Psoas muscle (tissue), 8 donors: ENCODE measurements around the gene YY2. TPM values are rescaled to one million over a fixed set of nuclear protein-coding genes. Genes with fewer than 3 reads are reported as not detected.

Source experiments
- ATAC-seq, 4 donors: fragments of 200-7000 bp; cut with Tn5 transposase; one replicate each; pipeline ENCODE4 v1.9.1; 2020; ENCODE audit warnings: moderate library complexity in 3 of 4, mild to moderate bottlenecking in 2 of 4
- DNase-seq, 2 donors: peaks; one replicate each; pipeline ENCODE4 v3.0.0-alpha.2; 2020
- H3K27ac ChIP-seq: fragments of 200-600 bp; one replicate; pipeline ENCODE4 v1.8.0; 2022
- H3K27me3 ChIP-seq, 3 donors: fragments of 200-600 bp in 1 of 3; one replicate each; pipeline versions ENCODE4 v1.6.1 to v1.8.0; 2013 to 2022; ENCODE audit warnings: low read length in 2 of 3, mild to moderate bottlenecking in 2 of 3, moderate library complexity in 1 of 3; ENCODE audit not compliant: insufficient read depth in 3 of 3
- H3K36me3 ChIP-seq, 2 donors: fragments of 200-600 bp in 1 of 2; one replicate each; pipeline versions ENCODE4 v1.6.1 to v1.8.0; 2013 to 2022; ENCODE audit warnings: low read depth in 1 of 2, mild to moderate bottlenecking in 1 of 2, moderate library complexity in 1 of 2; ENCODE audit not compliant: insufficient read depth in 1 of 2
- H3K4me1 ChIP-seq: fragments of 200-600 bp; one replicate; pipeline ENCODE4 v1.8.0; 2022
- H3K4me3 ChIP-seq: fragments of 200-600 bp; one replicate; pipeline ENCODE4 v1.8.0; 2022; ENCODE audit warnings: mild to moderate bottlenecking
- H3K9me3 ChIP-seq: fragments of 200-600 bp; one replicate; pipeline ENCODE4 v1.8.0; 2022
- CTCF ChIP-seq: fragments of 200-600 bp; IDR thresholded peaks from one replicate; pipeline ENCODE4 v1.8.0; 2022; ENCODE audit warnings: antibody characterized with exemption
- WGBS, 3 donors: extraction: QIAGEN DNeasy Blood & Tissue Kit; methylation state at CpG; one replicate each; pipeline versions ENCODE4 v1.1.6 to v1.1.7; 2013; 5-methylcytosine and 5-hydroxymethylcytosine counted together
- intact Hi-C, 2 donors: fragments of 100-400 bp; cut with DNase I; formaldehyde crosslinking; loops; one replicate each; pipeline versions ENCODE4 v1.11.0 to v1.14.2; 2022
- long read RNA-seq, 2 donors: library from polyadenylated mRNA; unstranded; transcript quantifications; one replicate each; pipeline ENCODE4 v2.0.0, GENCODE V29; 2021
- polyA plus RNA-seq, 3 donors: library from polyadenylated mRNA; stranded (reverse); fragments of 200-250 nt; gene quantifications; one replicate each; pipeline ENCODE4 v1.2.3, GENCODE V29; 2013
- total RNA-seq, 4 donors: library from RNA; stranded (reverse); fragmentation: NEBNext Ultra II Directional in 2 of 4; extraction: Animal tissue kit (Norgen Biotek cat#: 25700) in 2 of 4; gene quantifications; one replicate each; pipeline versions ENCODE4 v1.2.1 to v1.2.4, GENCODE V29; 2021 to 2023
- donor health status: healthy with polysubstance abuse.
- donor health status: DM: no; HTN: no; CAD: no; lungs with moderate emphysema.
- donor health status: Bipolar disorder and iron deficiency.
- donor health status: healthy.
- donor health status: DM: yes; HTN: yes; CAD: no.
- donor health status: DM: no; HTN: no; CAD: no.
- donor health status: DM: no; HTN: no; CAD: no.
- donor health status: DM: yes; HTN: yes; CAD: no.

Gene YY2
- total RNA-seq: 1 to 10 TPM in 3 of 4 donors, under 1 TPM in 1; 0.58 to 1.8 (median 1.2) TPM
- polyA plus RNA-seq: 1 to 10 TPM in 2 of 3 donors, under 1 TPM in 1; 0.48 to 1.9 (median 1.1) TPM
- long read RNA-seq, donor 1: 0 reads
- long read RNA-seq, donor 2, partial matches to known transcripts: 0 of 2 reads
- long read RNA-seq, donor 2, other reads (novel, unspliced or antisense): 0 of 2 reads

GRCh38 chrX:21855937-21856415 lies at the start of gene YY2:
YY2 (plus strand) TSS chrX:21855987; CDS start chrX:21856485, 498 bp downstream.
- 85 to 98% (median 97%) methylated on average over 29 of the region's 29 CpGs for WGBS, 3 donors
- no peak within 1 kb of the TSS for H3K27ac ChIP-seq
- no peaks in the 10 kb centered on the region for H3K9me3 ChIP-seq
- TF ChIP-seq CTCF: no peak
- no peak for ATAC-seq
- no peaks in the 10 kb centered on the region for H3K4me1 ChIP-seq
- no peak within 1 kb of the TSS for H3K4me3 ChIP-seq
- DNase-seq: no peak
- intact Hi-C loops: no loop called here
- no peaks in the 10 kb centered on the region for H3K27me3 ChIP-seq
- peaks cover 0 to 54% of the 10 kb centered on the region in 2 donors for H3K36me3 ChIP-seq

- no peak for DNase-seq
- H3K36me3 ChIP-seq: no peaks in the 10 kb centered on the region
- H3K27ac ChIP-seq: no peak overlapping the region
- ATAC-seq: peak in 2 of 4 donors; percentile 47 to 67
- intact Hi-C loops: no loop called here
- TF ChIP-seq CTCF: no peak
- no peaks in the 10 kb centered on the region for H3K27me3 ChIP-seq
- H3K4me3 ChIP-seq: no peak overlapping the region
- H3K9me3 ChIP-seq: no peaks in the 10 kb centered on the region
- H3K4me1 ChIP-seq: no peaks in the 10 kb centered on the region
Measured at GRCh38 chrX:21806691-21807090, 49.1 kb upstream of the YY2 start.

- TF ChIP-seq CTCF: no peak
- no peaks in the 10 kb centered on the region for H3K4me1 ChIP-seq
- H3K36me3 ChIP-seq: no peaks in the 10 kb centered on the region
- no peaks in the 10 kb centered on the region for H3K9me3 ChIP-seq
- WGBS, 3 donors: 65 to 88% (median 86%) methylated on average over 1 of the region's 1 CpG
- no peaks in the 10 kb centered on the region for H3K27me3 ChIP-seq
- DNase-seq: no peak
- intact Hi-C loops: no loop called here
- ATAC-seq: no peak
- no peak overlapping the region for H3K27ac ChIP-seq
- no peak overlapping the region for H3K4me3 ChIP-seq
Measured at GRCh38 chrX:21811832-21812231, 44.0 kb upstream of the YY2 start.

GRCh38 chrX:21812628-21813027 lies 43.2 kb upstream of the YY2 start:
- ATAC-seq (no peak), DNase-seq (no peak)
- H3K9me3 ChIP-seq: no peaks in the 10 kb centered on the region
- H3K27ac ChIP-seq: no peak overlapping the region
- no peak overlapping the region for H3K4me3 ChIP-seq
- H3K27me3 ChIP-seq: no peaks in the 10 kb centered on the region
- intact Hi-C loops: no loop called here
- H3K4me1 ChIP-seq: no peaks in the 10 kb centered on the region
- no peaks in the 10 kb centered on the region for H3K36me3 ChIP-seq
- WGBS, 3 donors: 64 to 88% (median 78%) methylated on average over 2 of the region's 2 CpGs
- TF ChIP-seq CTCF: no peak
